ENCODE measurements around the gene RMI2. TPM values are rescaled to one million over a fixed set of nuclear protein-coding genes. Genes with fewer than 3 reads are reported as not detected.

The RMI2 gene
- total and polyA plus RNA-seq, 2 of the 8 experiments (the other 6 are each of a cell fraction or from before 2014, with no cell fraction given), result 58.2 to 96.0 TPM

GRCh38 chr16:11374255-11374654, 29.0 kb downstream of the RMI2 start (continued):
- no peak for TF ChIP-seq RBBP5 (IDR thresholded peaks at IDR 0.05; ENCODE audit: borderline replicate concordance, low read depth, low read length)
- no peak for TF ChIP-seq NRF1 (IDR thresholded peaks at IDR 0.05; ENCODE audit: low read depth, low read length)
- no peak for TF ChIP-seq NANOG (IDR thresholded peaks at IDR 0.05; ENCODE audit: insufficient read depth, low read depth, low read length, poor library complexity, severe bottlenecking)
- no peak for TF ChIP-seq ATF2 (IDR thresholded peaks at IDR 0.05; ENCODE audit: low read length)
- no peak for TF ChIP-seq TCF12 (IDR thresholded peaks at IDR 0.05; ENCODE audit: low read depth, low read length)
- no peak for TF ChIP-seq CREB1 (IDR thresholded peaks at IDR 0.05)
- no peak for TF ChIP-seq POLR2AphosphoS5 (IDR thresholded peaks at IDR 0.05; ENCODE audit: low read depth, low read length)
